Stimulated activated CD4-positive, alpha-beta T cell treated with anti-CD3 and anti-CD28 coated beads, Interleukin-1b, Interleukin-23, amount 100 ng/mL, for 1 hour (primary cell): Measurements from ENCODE around the gene PTPN20.

Experiments used
- DNase-seq, 2 donors: peaks; one replicate each; pipeline ENCODE4 v3.0.0-alpha.2; 2020; ENCODE audit warnings: low read depth in 2 of 2

Gene PTPN20

GRCh38 chr10:47047577-47048525 lies 136.6 kb downstream of the PTPN20 start:
- DNase-seq = peak; percentile 54 to 66

DNA sequence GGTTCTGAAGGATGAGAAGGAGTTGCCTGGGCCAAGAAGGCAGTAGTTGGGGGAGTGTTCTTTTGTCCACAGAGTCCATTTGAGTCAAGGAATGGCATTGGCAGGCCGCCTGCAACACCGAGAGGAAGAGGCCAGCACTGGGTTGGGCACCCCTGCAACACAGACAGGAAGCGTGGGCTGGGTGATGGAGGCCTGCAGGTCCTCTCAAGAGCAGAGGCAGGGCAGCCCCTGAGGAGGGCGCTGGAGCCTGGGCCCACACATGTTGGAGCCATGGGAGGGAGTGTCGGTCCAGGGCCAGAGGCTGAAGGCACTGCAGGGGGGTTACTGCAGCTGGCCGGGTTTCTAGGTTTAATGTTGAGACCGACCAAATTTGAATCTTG lies 137.3 kb downstream of the PTPN20 start:
- no peak for DNase-seq

GRCh38 chr10:47049056-47049851 lies 138.0 kb downstream of the PTPN20 start:
- no peak for DNase-seq

- no peak for DNase-seq
These were observed 138.7 kb downstream of the PTPN20 start for GRCh38 chr10:47049906-47050305.

DNA sequence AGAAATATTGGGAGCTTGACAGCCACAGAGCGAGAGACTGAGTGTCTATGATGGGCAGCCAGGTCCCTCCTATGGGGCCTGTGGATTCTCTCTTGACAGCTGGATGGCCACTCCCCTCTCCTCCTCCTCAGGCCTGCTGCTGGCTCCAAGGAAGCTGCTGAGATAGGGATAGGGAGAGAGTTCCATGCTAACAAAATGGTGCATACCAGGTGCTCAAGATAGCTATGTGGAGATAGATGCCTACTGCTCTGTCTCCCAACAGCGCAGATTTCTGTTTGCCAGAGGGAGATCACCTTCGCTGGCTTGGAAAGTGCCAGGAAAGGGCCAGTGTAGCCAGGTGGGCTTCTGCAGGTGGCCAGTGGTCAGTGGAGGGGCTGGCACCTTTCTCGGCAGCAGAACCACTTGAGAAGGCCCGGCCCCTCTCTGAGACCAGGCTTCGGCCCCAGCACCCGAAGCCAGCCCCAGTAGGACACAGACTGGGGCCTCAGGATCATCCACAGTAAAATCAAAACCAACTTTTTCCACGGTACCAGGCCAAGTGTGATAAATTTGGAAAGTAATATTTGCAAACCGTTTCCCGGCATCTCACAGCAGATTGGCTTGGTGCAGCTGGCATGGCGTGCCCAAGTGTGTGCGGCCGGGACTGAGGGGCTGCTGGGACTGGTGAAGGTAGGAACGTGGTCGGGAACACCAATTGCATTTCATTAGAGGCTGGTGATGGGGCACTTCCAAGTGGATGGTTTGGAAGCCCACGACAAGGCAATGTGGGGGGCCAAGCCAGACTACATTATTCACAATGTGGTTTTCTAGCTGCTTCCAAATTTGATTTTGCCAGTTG lies 139.6 kb downstream of the PTPN20 start:
- DNase-seq = no peak

- no peak for DNase-seq
These were observed 140.6 kb downstream of the PTPN20 start for GRCh38 chr10:47051741-47052238.
